CD4-positive, alpha-beta memory T cell (primary cell): ENCODE measurements around the gene GALNT5. TPM values are rescaled to one million over a fixed set of nuclear protein-coding genes. Genes with fewer than 3 reads are reported as not detected.
A peak's percentile ranks its signal among the peaks of the same experiment; 100 is the strongest.

Experiments used
- CTCF ChIA-PET: fragments of 350-600 bp; sonication (Branson Sonifier 250); formaldehyde crosslinking; loops from one replicate; lab custom pipeline; 2021; ENCODE audit warnings: inconsistent platforms; ENCODE audit not compliant: partially characterized antibody; lab: Charles Lee
- POLR2A ChIA-PET: fragments of 350-600 bp; sonication (Branson Sonifier 250); formaldehyde crosslinking; loops from one replicate; lab custom pipeline; 2021; ENCODE audit not compliant: partially characterized antibody; lab: Charles Lee
- DNase-seq, 5 donors: peaks; one replicate each; pipeline versions ENCODE4 v3.0.0 to v3.0.0-alpha.2; 2020 to 2022; ENCODE audit warnings: mixed read lengths in 1 of 5
- H3K27ac ChIP-seq: one replicate; pipeline ENCODE4 v1.7.0; 2013; ENCODE audit warnings: low read depth, low read length
- H3K27me3 ChIP-seq: 2 replicates; pipeline ENCODE4 v1.7.0; 2013; ENCODE audit warnings: mild to moderate bottlenecking, low read length, moderate library complexity; ENCODE audit not compliant: insufficient read depth
- H3K36me3 ChIP-seq: 2 replicates; pipeline ENCODE4 v1.7.0; 2013; ENCODE audit warnings: mild to moderate bottlenecking, low read length, moderate library complexity; ENCODE audit not compliant: insufficient read depth
- H3K4me1 ChIP-seq: 2 replicates; pipeline ENCODE4 v1.7.0; 2013; ENCODE audit warnings: mild to moderate bottlenecking, low read length, moderate library complexity; ENCODE audit not compliant: insufficient read depth
- H3K4me3 ChIP-seq, 2 donors: one replicate each; pipeline ENCODE4 v1.7.0; 2013; ENCODE audit warnings: low read length in 2 of 2, mild to moderate bottlenecking in 1 of 2
- H3K9me3 ChIP-seq, 2 donors: one replicate each; pipeline ENCODE4 v1.7.0; 2013; ENCODE audit warnings: low read length in 2 of 2, control low read depth in 1 of 2; ENCODE audit not compliant: control insufficient read depth in 1 of 2
- H3K27ac Mint-ChIP-seq, 7 donors: one replicate each; pipeline ENCODE4 v1.8.0; 2020 to 2021; ENCODE audit warnings: mixed read lengths in 7 of 7, mild to moderate bottlenecking in 6 of 7, inconsistent platforms in 3 of 7, moderate library complexity in 3 of 7
- H3K27me3 Mint-ChIP-seq, 2 donors: one replicate each; pipeline ENCODE4 v1.8.0; 2020 to 2021; ENCODE audit warnings: mixed read lengths in 2 of 2
- H3K36me3 Mint-ChIP-seq, 2 donors: one replicate each; pipeline ENCODE4 v1.8.0; 2020 to 2021; ENCODE audit warnings: mixed read lengths in 2 of 2, inconsistent platforms in 1 of 2, mild to moderate bottlenecking in 1 of 2
- H3K4me1 Mint-ChIP-seq, 4 donors: one replicate each; pipeline ENCODE4 v1.8.0; 2020 to 2021; ENCODE audit warnings: mixed read lengths in 4 of 4, mild to moderate bottlenecking in 1 of 4
- H3K4me3 Mint-ChIP-seq, 8 donors: one replicate each; pipeline ENCODE4 v1.8.0; 2020 to 2021; ENCODE audit warnings: mixed read lengths in 8 of 8, mild to moderate bottlenecking in 7 of 8, moderate library complexity in 6 of 8, inconsistent platforms in 3 of 8
- H3K9me3 Mint-ChIP-seq, 8 donors: one replicate each; pipeline ENCODE4 v1.8.0; 2020 to 2021; ENCODE audit warnings: mixed read lengths in 8 of 8, mild to moderate bottlenecking in 5 of 8, inconsistent platforms in 3 of 8, moderate library complexity in 1 of 8
- intact Hi-C: fragments of 100-400 bp; cut with micrococcal nuclease; formaldehyde crosslinking; loops from one replicate; pipeline ENCODE4 v1.15.1; 2023
- polyA plus RNA-seq, 2 donors: library from polyadenylated mRNA; unstranded; fragments of 300-500 nt; fragmentation: Illumina TruSeq; gene quantifications; one replicate each; pipeline ENCODE4 v1.2.3, GENCODE V29; 2021
- total RNA-seq, 2 experiments: library from RNA; stranded (reverse); gene quantifications; one replicate each; pipeline ENCODE4 v1.2.3, GENCODE V29; 2021

Gene GALNT5
- total and polyA plus RNA-seq, 4 experiments from 2014 or later, result not detected

- Mint-ChIP-seq H3K36me3 (peaks cover 40 to 49% of the 10 kb centered on the region in 2 donors), H3K4me1 (peaks cover 14 to 25% (median 15%) of the 10 kb centered on the region in 4 donors), H3K4me3 (no peak overlapping the region), H3K27me3 (no peaks in the 10 kb centered on the region), H3K27ac (peak overlapping the region in 2 of 7 donors; percentile 53 to 54), H3K9me3 (peaks cover 5 to 49% (median 43%) of the 10 kb centered on the region in 8 donors)
- DNase-seq, result no peak
- H3K36me3 ChIP-seq, result no peaks in the 10 kb centered on the region
- H3K4me3 ChIP-seq, result no peak overlapping the region
- no peaks in the 10 kb centered on the region for H3K4me1 ChIP-seq
- ChIA-PET POLR2A (interaction anchor here (0.9 to 1.3 kb wide), 3 partner anchors 18 to 74 kb away, joined by 3 to 4 read pairs (median 4); no protein-coding TSS in a partner anchor), CTCF (interaction anchor here (1.1 to 12.3 kb wide), 6 partner anchors 10 to 283 kb away, joined by 3 to 202 read pairs (median 3); partner anchors contain the start of genes ACVR1C and ERMN)
- H3K27me3 ChIP-seq, result no peaks in the 10 kb centered on the region
- no peak overlapping the region for H3K27ac ChIP-seq
- intact Hi-C loops, result no loop called here
- H3K9me3 ChIP-seq, result no peaks in the 10 kb centered on the region
Observed at GRCh38 chr2:157345647-157346389, 88.3 kb downstream of the GALNT5 start.

DNA sequence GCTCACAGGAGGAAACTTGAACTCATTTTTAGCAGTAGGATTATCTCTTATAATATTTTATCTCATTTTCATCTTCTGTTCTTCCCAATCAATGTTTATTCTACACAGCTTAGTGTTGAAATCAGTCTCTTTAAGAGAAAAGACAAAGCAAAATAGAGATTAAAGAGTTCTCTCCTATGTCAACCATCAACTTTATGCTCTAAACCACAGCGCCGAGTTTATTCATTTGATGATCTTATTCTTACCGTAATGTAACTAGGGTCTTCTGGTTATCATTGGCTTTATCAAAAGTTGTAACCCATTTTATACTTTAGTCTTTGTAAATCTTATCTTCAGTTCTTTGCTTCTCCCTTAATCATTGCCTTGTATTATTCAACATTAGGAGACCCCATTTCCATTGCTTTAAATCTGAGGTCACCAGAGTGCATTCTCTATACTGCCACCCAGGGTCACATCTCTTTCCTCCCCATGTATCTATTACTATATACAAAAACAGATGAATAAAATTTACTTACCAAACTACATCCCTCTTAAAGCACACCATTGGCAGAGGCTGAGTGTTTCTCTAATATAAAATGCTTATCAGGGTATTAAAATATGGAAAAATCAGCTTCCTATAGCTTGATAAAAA lies 90.9 kb downstream of the GALNT5 start:
- H3K4me3 Mint-ChIP-seq, result no peak overlapping the region
- Histone ChIP-seq H3K4me3 (no peak overlapping the region), H3K4me1 (no peaks in the 10 kb centered on the region), H3K36me3 (no peaks in the 10 kb centered on the region), H3K27me3 (no peaks in the 10 kb centered on the region), H3K9me3 (no peaks in the 10 kb centered on the region), H3K27ac (no peak overlapping the region)
- H3K9me3 Mint-ChIP-seq, result peaks cover 5 to 23% (median 21%) of the 10 kb centered on the region in 8 donors
- H3K36me3 Mint-ChIP-seq, result peaks cover 18 to 31% of the 10 kb centered on the region in 2 donors
- no peaks in the 10 kb centered on the region for H3K27me3 Mint-ChIP-seq
- ChIA-PET CTCF (interaction anchor here (1.0 to 12.3 kb wide), 3 partner anchors 17 to 149 kb away, joined by 3 to 202 read pairs (median 5); partner anchors contain the start of gene ERMN), POLR2A (interaction anchor here (0.7 to 1.4 kb wide), 3 partner anchors 12 to 72 kb away, joined by 3 to 5 read pairs (median 3); no protein-coding TSS in a partner anchor)
- H3K27ac Mint-ChIP-seq, result peak overlapping the region in 2 of 7 donors; percentile 25 to 59
- no peak for DNase-seq
- intact Hi-C loops, result no loop called here
- peaks cover 16 to 39% (median 18%) of the 10 kb centered on the region in 4 donors for H3K4me1 Mint-ChIP-seq

DNA sequence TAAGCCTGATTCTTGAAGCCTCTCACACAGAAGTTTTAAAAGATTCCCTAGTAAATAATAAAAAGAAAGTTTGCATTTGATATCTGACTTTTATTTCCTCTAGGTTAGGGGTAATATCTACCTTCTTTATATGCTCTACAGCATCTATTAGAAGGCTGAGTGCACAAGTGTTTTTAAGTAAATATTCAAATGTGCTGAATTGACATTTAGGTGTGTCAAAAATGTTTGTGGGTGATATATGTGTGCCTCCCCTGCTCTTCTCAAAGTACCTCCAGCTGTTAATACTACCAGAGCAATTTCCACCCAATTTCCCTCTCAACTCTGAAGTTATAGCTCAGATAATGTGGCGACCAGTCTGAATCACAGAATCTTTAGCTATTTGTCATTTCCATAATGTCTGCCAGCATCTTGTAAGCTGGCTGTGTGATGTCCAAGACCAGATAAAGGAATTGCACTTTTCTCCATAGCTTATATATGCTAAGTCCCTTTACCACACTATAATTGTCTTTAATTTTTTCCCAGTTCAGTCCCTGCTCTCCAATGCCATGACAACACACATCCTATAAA lies 92.5 kb downstream of the GALNT5 start:
- ChIA-PET CTCF (interaction anchor here (1.2 to 12.3 kb wide), 5 partner anchors 18 to 111 kb away, joined by 3 to 202 read pairs (median 4); partner anchors contain the start of gene ERMN), POLR2A (interaction anchor here (0.9 to 1.5 kb wide), 4 partner anchors 54 to 96 kb away, joined by 3 to 6 read pairs (median 4); no protein-coding TSS in a partner anchor)
- no peaks in the 10 kb centered on the region for H3K36me3 ChIP-seq
- DNase-seq, result no peak
- H3K9me3 ChIP-seq, result no peaks in the 10 kb centered on the region
- Mint-ChIP-seq H3K36me3 (peaks cover 5 to 18% of the 10 kb centered on the region in 2 donors), H3K27ac (peak overlapping the region in 1 of 7 donors; percentile 47), H3K4me3 (no peak overlapping the region), H3K4me1 (peaks cover 16 to 47% (median 20%) of the 10 kb centered on the region in 4 donors), H3K9me3 (peaks cover 0 to 7% (median 5%) of the 10 kb centered on the region in 8 donors), H3K27me3 (no peaks in the 10 kb centered on the region)
- H3K27me3 ChIP-seq, result no peaks in the 10 kb centered on the region
- intact Hi-C loops, result loop anchor here (5.0 kb wide), 1 partner anchor 37 kb away; no protein-coding TSS in a partner anchor
- no peak overlapping the region for H3K4me3 ChIP-seq
- no peak overlapping the region for H3K27ac ChIP-seq
- no peaks in the 10 kb centered on the region for H3K4me1 ChIP-seq

DNA sequence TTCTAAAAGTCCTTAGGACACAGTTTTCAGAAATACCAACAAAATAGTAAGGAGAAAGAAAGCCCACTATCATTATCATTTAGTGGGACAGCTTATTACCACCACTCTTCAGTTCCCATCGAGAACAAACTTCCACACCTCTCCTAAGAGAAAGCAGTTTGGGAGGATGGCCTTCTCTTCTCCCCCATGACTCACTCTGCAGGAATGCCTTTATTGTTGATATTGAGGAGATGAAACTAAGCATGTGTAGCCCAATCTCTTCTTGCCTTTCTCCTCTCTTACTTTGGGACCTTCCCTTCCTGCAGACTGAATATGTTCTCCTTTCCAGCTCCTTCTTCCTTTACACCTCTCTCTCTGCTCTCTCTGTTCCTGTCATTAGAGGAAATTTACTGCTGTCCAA lies 98.1 kb downstream of the GALNT5 start:
- no peaks in the 10 kb centered on the region for H3K4me1 ChIP-seq
- Mint-ChIP-seq H3K4me1 (peaks cover 15 to 38% (median 17%) of the 10 kb centered on the region in 4 donors), H3K4me3 (peak overlapping the region in 1 of 8 donors; percentile 16), H3K9me3 (peaks cover 0 to 3% (median 0%) of the 10 kb centered on the region in 8 donors), H3K27ac (peak overlapping the region in 4 of 7 donors; percentile 2 to 36 (median 14)), H3K27me3 (no peaks in the 10 kb centered on the region), H3K36me3 (peaks cover 2 to 19% of the 10 kb centered on the region in 2 donors)
- no peak overlapping the region for H3K4me3 ChIP-seq
- DNase-seq, result no peak
- H3K36me3 ChIP-seq, result no peaks in the 10 kb centered on the region
- CTCF ChIA-PET, result interaction anchor here (1.1 to 12.3 kb wide), 4 partner anchors 9 to 241 kb away, joined by 3 to 202 read pairs (median 4); partner anchors contain the start of gene ERMN
- intact Hi-C loops, result no loop called here
- POLR2A ChIA-PET, result no interaction called here
- no peaks in the 10 kb centered on the region for H3K27me3 ChIP-seq
- no peak overlapping the region for H3K27ac ChIP-seq
- H3K9me3 ChIP-seq, result peaks cover 0 to under 1% of the 10 kb centered on the region in 2 donors

DNA sequence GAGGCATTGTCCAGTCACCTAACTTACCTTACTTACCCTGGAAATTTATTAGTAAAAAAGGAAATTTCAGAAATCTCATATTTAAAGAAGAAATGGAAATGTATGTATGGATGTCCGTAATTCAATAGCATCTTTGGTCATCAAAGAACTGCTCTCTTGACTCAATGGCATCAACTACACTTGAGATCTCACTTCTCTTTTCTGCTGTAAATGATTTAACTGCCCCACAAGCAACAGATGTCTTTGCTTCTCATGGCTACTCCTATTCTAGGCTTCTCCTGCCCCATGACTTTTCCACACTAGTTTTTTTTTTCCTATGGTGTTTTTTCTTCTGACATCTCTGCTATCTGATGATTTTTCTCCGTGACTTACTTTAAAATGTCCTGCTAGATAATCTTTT lies 102.1 kb downstream of the GALNT5 start:
- Mint-ChIP-seq H3K4me1 (peaks cover 24 to 32% (median 25%) of the 10 kb centered on the region in 4 donors), H3K27ac (no peak overlapping the region), H3K9me3 (peaks cover 4 to 23% (median 15%) of the 10 kb centered on the region in 8 donors), H3K4me3 (peak overlapping the region in 1 of 8 donors; percentile 13), H3K27me3 (no peaks in the 10 kb centered on the region), H3K36me3 (peaks cover 14 to 25% of the 10 kb centered on the region in 2 donors)
- no peaks in the 10 kb centered on the region for H3K27me3 ChIP-seq
- peaks cover 17% of the 10 kb centered on the region for H3K4me1 ChIP-seq
- intact Hi-C loops, result no loop called here
- DNase-seq, result no peak
- H3K36me3 ChIP-seq, result no peaks in the 10 kb centered on the region
- POLR2A ChIA-PET, result no interaction called here
- H3K9me3 ChIP-seq, result peaks cover 0 to 9% of the 10 kb centered on the region in 2 donors
- H3K27ac ChIP-seq, result no peak overlapping the region
- no peak overlapping the region for H3K4me3 ChIP-seq
- CTCF ChIA-PET, result no interaction called here

DNA sequence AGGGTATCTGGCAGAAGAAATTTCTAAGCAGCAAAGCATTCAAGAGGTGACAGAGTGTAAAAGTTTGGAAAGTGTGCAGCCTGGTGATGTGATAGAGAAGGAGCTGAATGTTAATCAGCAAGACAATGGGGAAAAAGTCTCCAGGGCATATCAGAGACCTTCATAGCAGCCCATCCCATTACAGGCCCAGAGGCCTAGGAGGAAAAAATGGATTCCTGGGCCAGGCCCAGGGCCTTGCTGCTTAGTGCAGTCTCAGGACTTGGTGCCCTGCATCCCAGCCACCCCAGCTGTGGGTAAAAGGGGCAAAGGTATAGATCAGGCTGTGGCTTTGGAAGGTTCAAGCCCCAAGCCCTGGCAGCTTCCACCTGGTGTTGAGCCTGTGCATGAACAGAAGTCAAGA lies 104.0 kb downstream of the GALNT5 start:
- H3K9me3 Mint-ChIP-seq, result peaks cover 6 to 23% (median 15%) of the 10 kb centered on the region in 8 donors

More for the DNA sequence above, 104.0 kb downstream of the GALNT5 start:
- peaks cover 20 to 38% of the 10 kb centered on the region in 2 donors for H3K36me3 Mint-ChIP-seq
- ChIA-PET CTCF (interaction anchor here (1.0 kb wide), 1 partner anchor 24 kb away, joined by 3 read pairs; no protein-coding TSS in a partner anchor), POLR2A (interaction anchor here (1.3 kb wide), 1 partner anchor 26 kb away, joined by 4 read pairs; no protein-coding TSS in a partner anchor)
- no peak overlapping the region for H3K4me3 Mint-ChIP-seq
- H3K4me3 ChIP-seq, result no peak overlapping the region
- H3K27me3 ChIP-seq, result no peaks in the 10 kb centered on the region
- H3K4me1 Mint-ChIP-seq, result peaks cover 19 to 32% (median 26%) of the 10 kb centered on the region in 4 donors
- DNase-seq, result no peak
- H3K36me3 ChIP-seq, result no peaks in the 10 kb centered on the region
- intact Hi-C loops, result no loop called here
- H3K9me3 ChIP-seq, result peaks cover 0 to 9% of the 10 kb centered on the region in 2 donors
- H3K4me1 ChIP-seq, result peaks cover 25% of the 10 kb centered on the region
- H3K27ac ChIP-seq, result no peak overlapping the region
- no peak overlapping the region for H3K27ac Mint-ChIP-seq
- H3K27me3 Mint-ChIP-seq, result no peaks in the 10 kb centered on the region
